Activated B cell treated with CpG ODN at 0.5 μM for 24 hours (primary cell): ENCODE data around the gene SLC35F2. TPM values are rescaled to one million over a fixed set of nuclear protein-coding genes. Genes with fewer than 3 reads are reported as not detected.
"Not testable (repeated sequence)": the region's sequence is repeated elsewhere in the genome, so short reads cannot be mapped to it uniquely, and the experiment has no call there.

Experiments used
- ATAC-seq: fragments of 200-7000 bp; cut with Tn5 transposase; one replicate; pipeline ENCODE4 v1.10.0; 2021; ENCODE audit warnings: low read depth, mild to moderate bottlenecking, moderate library complexity
- CTCF ChIA-PET: fragments of 350-600 bp; sonication (Branson Sonifier 250); formaldehyde crosslinking; loops from one replicate; lab custom pipeline; 2021; ENCODE audit warnings: antibody characterized with exemption; lab: Charles Lee
- POLR2A ChIA-PET: fragments of 350-600 bp; sonication (Branson Sonifier 250); formaldehyde crosslinking; loops from one replicate; lab custom pipeline; 2021; ENCODE audit warnings: antibody characterized with exemption; lab: Charles Lee
- DNase-seq: peaks from one replicate; pipeline ENCODE4 v3.0.0; 2022
- H3K27ac Mint-ChIP-seq: one replicate; pipeline ENCODE4 v1.8.0; 2020; ENCODE audit warnings: mixed read lengths
- H3K27me3 Mint-ChIP-seq: one replicate; pipeline ENCODE4 v1.8.0; 2021; ENCODE audit warnings: mixed read lengths
- H3K36me3 Mint-ChIP-seq: one replicate; pipeline ENCODE4 v1.8.0; 2021; ENCODE audit warnings: low read depth, mixed read lengths
- H3K4me1 Mint-ChIP-seq: one replicate; pipeline ENCODE4 v1.8.0; 2021; ENCODE audit warnings: mixed read lengths
- H3K4me3 Mint-ChIP-seq: one replicate; pipeline ENCODE4 v1.8.0; 2020; ENCODE audit warnings: mild to moderate bottlenecking, mixed read lengths
- H3K9me3 Mint-ChIP-seq: one replicate; pipeline ENCODE4 v1.8.0; 2020; ENCODE audit warnings: mixed read lengths
- intact Hi-C: fragments of 100-400 bp; cut with micrococcal nuclease; formaldehyde crosslinking; loops from one replicate; pipeline ENCODE4 v1.15.1; 2024
- total RNA-seq: library from RNA; stranded (reverse); gene quantifications from 2 replicates; pipeline ENCODE4 v1.2.3, GENCODE V29; 2022
- TF ChIP-seq, protein P1 (sequence below): fragments of 200-600 bp; IDR thresholded peaks from one replicate; pipeline ENCODE4 v1.8.0; 2022; ENCODE audit warnings: antibody characterized with exemption, mild to moderate bottlenecking

Gene SLC35F2
- total RNA-seq, 1 donor from 2014 or later = 21.9 TPM

- intact Hi-C loops = no loop called here
These were observed 16.0 kb downstream of the SLC35F2 start for GRCh38 chr11:107842412-107843100.

GRCh38 chr11:107840129-107840484 lies 18.5 kb downstream of the SLC35F2 start:
- Mint-ChIP-seq H3K27me3 (no peaks in the 10 kb centered on the region), H3K27ac (peak overlapping the region; percentile 90), H3K9me3 (no peaks in the 10 kb centered on the region), H3K4me1 (peaks cover 35% of the 10 kb centered on the region), H3K4me3 (peak overlapping the region; percentile 29), H3K36me3 (peaks cover 9% of the 10 kb centered on the region)
- ATAC-seq = no peak
- ChIA-PET POLR2A (interaction anchor here (0.6 to 1.9 kb wide), 4 partner anchors 13 to 169 kb away, joined by 3 to 6 read pairs (median 4); partner anchors contain the start of genes CUL5 and SLC35F2), CTCF (interaction anchor here (1.4 kb wide), 1 partner anchor 12 kb away, joined by 7 read pairs; no protein-coding TSS in a partner anchor)
- intact Hi-C loops = loop anchor here (1.0 to 2.0 kb wide), 3 partner anchors 15 to 275 kb away; partner anchors contain the start of genes ALKBH8 and SLC35F2
- TF ChIP-seq, protein P1, sequence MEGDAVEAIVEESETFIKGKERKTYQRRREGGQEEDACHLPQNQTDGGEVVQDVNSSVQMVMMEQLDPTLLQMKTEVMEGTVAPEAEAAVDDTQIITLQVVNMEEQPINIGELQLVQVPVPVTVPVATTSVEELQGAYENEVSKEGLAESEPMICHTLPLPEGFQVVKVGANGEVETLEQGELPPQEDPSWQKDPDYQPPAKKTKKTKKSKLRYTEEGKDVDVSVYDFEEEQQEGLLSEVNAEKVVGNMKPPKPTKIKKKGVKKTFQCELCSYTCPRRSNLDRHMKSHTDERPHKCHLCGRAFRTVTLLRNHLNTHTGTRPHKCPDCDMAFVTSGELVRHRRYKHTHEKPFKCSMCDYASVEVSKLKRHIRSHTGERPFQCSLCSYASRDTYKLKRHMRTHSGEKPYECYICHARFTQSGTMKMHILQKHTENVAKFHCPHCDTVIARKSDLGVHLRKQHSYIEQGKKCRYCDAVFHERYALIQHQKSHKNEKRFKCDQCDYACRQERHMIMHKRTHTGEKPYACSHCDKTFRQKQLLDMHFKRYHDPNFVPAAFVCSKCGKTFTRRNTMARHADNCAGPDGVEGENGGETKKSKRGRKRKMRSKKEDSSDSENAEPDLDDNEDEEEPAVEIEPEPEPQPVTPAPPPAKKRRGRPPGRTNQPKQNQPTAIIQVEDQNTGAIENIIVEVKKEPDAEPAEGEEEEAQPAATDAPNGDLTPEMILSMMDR = no peak
- DNase-seq = no peak

More at GRCh38 chr11:107842412-107843100, 16.0 kb downstream of the SLC35F2 start:
- H3K36me3 Mint-ChIP-seq = peaks cover 12% of the 10 kb centered on the region
- no peaks in the 10 kb centered on the region for H3K9me3 Mint-ChIP-seq
- TF ChIP-seq, protein P1 = no peak
- no peaks in the 10 kb centered on the region for H3K27me3 Mint-ChIP-seq
- peaks cover 37% of the 10 kb centered on the region for H3K4me1 Mint-ChIP-seq
- CTCF ChIA-PET = no interaction called here
- POLR2A ChIA-PET = interaction anchor here (1.0 kb wide), 1 partner anchor 16 kb away, joined by 4 read pairs; the partner anchor contains the start of gene SLC35F2
- DNase-seq = no peak
- ATAC-seq = no peak
- no peak overlapping the region for H3K4me3 Mint-ChIP-seq
- H3K27ac Mint-ChIP-seq = no peak overlapping the region

GRCh38 chr11:107836851-107837250 lies 21.7 kb downstream of the SLC35F2 start:
- ChIA-PET CTCF (no interaction called here), POLR2A (no interaction called here)
- intact Hi-C loops = no loop called here
- DNase-seq = no peak
- no peaks in the 10 kb centered on the region for H3K9me3 Mint-ChIP-seq
- H3K27me3 Mint-ChIP-seq = no peaks in the 10 kb centered on the region
- no peak overlapping the region for H3K27ac Mint-ChIP-seq
- H3K4me1 Mint-ChIP-seq = peaks cover 24% of the 10 kb centered on the region
- peaks cover 7% of the 10 kb centered on the region for H3K36me3 Mint-ChIP-seq
- no peak for ATAC-seq
- TF ChIP-seq, protein P1 = no peak
- no peak overlapping the region for H3K4me3 Mint-ChIP-seq

- Mint-ChIP-seq H3K27me3 (no peaks in the 10 kb centered on the region), H3K4me1 (peaks cover 7% of the 10 kb centered on the region), H3K4me3 (no peak overlapping the region), H3K27ac (no peak overlapping the region), H3K36me3 (peaks cover 7% of the 10 kb centered on the region), H3K9me3 (no peaks in the 10 kb centered on the region)
- intact Hi-C loops = no loop called here
- ChIA-PET CTCF (no interaction called here), POLR2A (no interaction called here)
- DNase-seq = no peak
- ATAC-seq = no peak
- TF ChIP-seq, protein P1 = no peak
These were observed 23.6 kb downstream of the SLC35F2 start for GRCh38 chr11:107834995-107835394.

GRCh38 chr11:107833926-107834325 lies 24.7 kb downstream of the SLC35F2 start:
- H3K27me3 Mint-ChIP-seq, POLR2A ChIA-PET, DNase-seq, H3K27ac Mint-ChIP-seq, H3K4me1 Mint-ChIP-seq, H3K4me3 Mint-ChIP-seq, ATAC-seq, CTCF ChIA-PET, intact Hi-C loops, H3K36me3 Mint-ChIP-seq, H3K9me3 Mint-ChIP-seq: not testable (repeated sequence)
